A673 (cell line): ENCODE measurements around the gene NBR1. TPM values are rescaled to one million over a fixed set of nuclear protein-coding genes. Genes with fewer than 3 reads are reported as not detected.
"Not testable (repeated sequence)": the region's sequence is repeated elsewhere in the genome, so short reads cannot be mapped to it uniquely, and the experiment has no call there.

Experiments
- BruUV-seq: library from RNA; stranded (reverse); fragments of 400-500 nt; replicated peaks from 2 replicates; lab custom pipeline; 2021; lab: Mats Ljungman, UMichigan
- CTCF ChIA-PET: fragments of 300-600 bp; sonication (Branson Sonifier 250); formaldehyde crosslinking; loops from one replicate; lab custom pipeline; 2022; ENCODE audit warnings: antibody characterized with exemption; lab: Charles Lee
- POLR2A ChIA-PET: fragments of 300-600 bp; sonication (Branson Sonifier 250); formaldehyde crosslinking; loops from one replicate; lab custom pipeline; 2022; ENCODE audit warnings: antibody characterized with exemption; ENCODE audit not compliant: low non-redundant PET; lab: Charles Lee
- DNase-seq: peaks from one replicate; pipeline ENCODE4 v3.0.0-alpha.2; 2015; ENCODE audit warnings: low spot score
- H3K27ac ChIP-seq: fragments of 200-600 bp; sonication (generic); 2 replicates; pipeline ENCODE4 v1.5.1; 2016; ENCODE audit warnings: mixed run types, low read depth, mild to moderate bottlenecking, mixed read lengths, antibody characterized with exemption, low read length; ENCODE audit not compliant: poor library complexity, severe bottlenecking
- H3K27me3 ChIP-seq: fragments of 200-600 bp; sonication (generic); replicated peaks from 2 replicates; pipeline ENCODE4 v1.6.1; 2017; ENCODE audit warnings: mixed run types, low read depth, mild to moderate bottlenecking, mixed read lengths, antibody characterized with exemption, low read length; ENCODE audit not compliant: insufficient read depth, poor library complexity
- H3K36me3 ChIP-seq: fragments of 200-600 bp; sonication (generic); 2 replicates; pipeline ENCODE4 v1.6.1; 2016; ENCODE audit warnings: mixed run types, mild to moderate bottlenecking, mixed read lengths, antibody characterized with exemption, low read length; ENCODE audit not compliant: insufficient read depth, poor library complexity, severe bottlenecking
- H3K4me1 ChIP-seq: fragments of 200-600 bp; sonication (generic); 2 replicates; pipeline ENCODE4 v1.6.1; 2017; ENCODE audit warnings: mixed run types, mild to moderate bottlenecking, mixed read lengths, antibody characterized with exemption, low read length; ENCODE audit not compliant: insufficient read depth, poor library complexity, severe bottlenecking
- H3K4me3 ChIP-seq: fragments of 200-600 bp; sonication (generic); 2 replicates; pipeline ENCODE4 v1.5.1; 2016; ENCODE audit warnings: low read depth, mixed run types, mild to moderate bottlenecking, mixed read lengths, low read length; ENCODE audit not compliant: poor library complexity, severe bottlenecking
- H3K9me3 ChIP-seq: fragments of 200-600 bp; sonication (generic); 2 replicates; pipeline ENCODE4 v1.6.1; 2016; ENCODE audit warnings: mixed run types, low read depth, mild to moderate bottlenecking, mixed read lengths, antibody characterized with exemption, low read length; ENCODE audit not compliant: poor library complexity, severe bottlenecking
- CTCF ChIP-seq: fragments of 300-800, 200-600 bp; sonication (generic); conservative IDR thresholded peaks from 2 replicates; pipeline ENCODE4 v1.5.1; 2017; ENCODE audit warnings: low read depth, mild to moderate bottlenecking, antibody characterized with exemption, low read length, moderate library complexity, mixed read lengths
- EZH2 ChIP-seq: fragments of 200-600 bp; sonication (generic); IDR thresholded peaks from 2 replicates; pipeline ENCODE4 v1.6.1; 2017; ENCODE audit warnings: borderline replicate concordance, low read depth, mild to moderate bottlenecking, mixed read lengths, antibody characterized with exemption, low read length; ENCODE audit not compliant: poor library complexity, severe bottlenecking
- intact Hi-C: fragments of 100-400 bp; cut with micrococcal nuclease; formaldehyde crosslinking; loops from one replicate; pipeline ENCODE4 v1.10.0; 2022; ENCODE audit not compliant: unreplicated experiment
- total RNA-seq: library from RNA; stranded (reverse); gene quantifications from 2 replicates; pipeline ENCODE4 v1.2.3, GENCODE V29; 2021

Gene NBR1
- total RNA-seq, 1 experiment from 2014 or later: 19.5 TPM

- intact Hi-C loops: no loop called here
- POLR2A ChIA-PET: no interaction called here
- BruUV-seq: no TSS peak
- Histone ChIP-seq H3K4me1 (no peaks in the 10 kb centered on the region), H3K27me3 (no peaks in the 10 kb centered on the region), H3K9me3 (no peaks in the 10 kb centered on the region), H3K36me3 (no peaks in the 10 kb centered on the region), H3K27ac (no peak overlapping the region), H3K4me3 (no peak overlapping the region)
- TF ChIP-seq EZH2 (no peak), CTCF (no peak)
- CTCF ChIA-PET: no interaction called here
- DNase-seq: no peak
These were observed 19.0 kb upstream of the NBR1 start for GRCh38 chr17:43151880-43152456.

GRCh38 chr17:43153197-43153835 lies 17.7 kb upstream of the NBR1 start:
- BruUV-seq, CTCF ChIA-PET, H3K4me1 ChIP-seq, H3K9me3 ChIP-seq, H3K4me3 ChIP-seq, H3K27ac ChIP-seq, intact Hi-C loops, POLR2A ChIA-PET, H3K36me3 ChIP-seq, DNase-seq, H3K27me3 ChIP-seq: not testable (repeated sequence)

GRCh38 chr17:43155666-43156065 lies 15.3 kb upstream of the NBR1 start:
- intact Hi-C loops: no loop called here
- POLR2A ChIA-PET: no interaction called here

GRCh38 chr17:43159232-43159631 lies 11.8 kb upstream of the NBR1 start:
- H3K9me3 ChIP-seq, H3K36me3 ChIP-seq, intact Hi-C loops, H3K4me1 ChIP-seq, BruUV-seq, H3K27ac ChIP-seq, H3K27me3 ChIP-seq, DNase-seq, CTCF ChIA-PET, POLR2A ChIA-PET, H3K4me3 ChIP-seq: not testable (repeated sequence)

More at GRCh38 chr17:43155666-43156065, 15.3 kb upstream of the NBR1 start:
- H3K9me3 ChIP-seq: no peaks in the 10 kb centered on the region
- H3K4me1 ChIP-seq: no peaks in the 10 kb centered on the region
- H3K27ac ChIP-seq: no peak overlapping the region
- no TSS peak for BruUV-seq
- no peaks in the 10 kb centered on the region for H3K27me3 ChIP-seq
- no peaks in the 10 kb centered on the region for H3K36me3 ChIP-seq
- no peak overlapping the region for H3K4me3 ChIP-seq
- CTCF ChIA-PET: no interaction called here
- TF ChIP-seq CTCF: no peak
- no peak for TF ChIP-seq EZH2
- DNase-seq: no peak

GRCh38 chr17:43159957-43160356 lies 11.1 kb upstream of the NBR1 start:
- DNase-seq, H3K9me3 ChIP-seq, H3K4me3 ChIP-seq, H3K4me1 ChIP-seq, H3K27ac ChIP-seq, H3K27me3 ChIP-seq, BruUV-seq, H3K36me3 ChIP-seq, intact Hi-C loops, CTCF ChIA-PET: not testable (repeated sequence)
- POLR2A ChIA-PET: interaction anchor here (0.6 kb wide), 1 partner anchor 34 kb away, joined by 3 read pairs; no protein-coding TSS in a partner anchor

- BruUV-seq, CTCF ChIA-PET, POLR2A ChIA-PET, H3K4me3 ChIP-seq, H3K36me3 ChIP-seq, DNase-seq, H3K9me3 ChIP-seq, H3K27me3 ChIP-seq, H3K27ac ChIP-seq, intact Hi-C loops, H3K4me1 ChIP-seq: not testable (repeated sequence)
These were observed 5.0 kb upstream of the NBR1 start for GRCh38 chr17:43165971-43166370.
